ENCODE measurements around the gene TMEM185B.
"Not testable (repeated sequence)": the region's sequence is repeated elsewhere in the genome, so short reads cannot be mapped to it uniquely, and the experiment has no call there.

Gene TMEM185B

DNA sequence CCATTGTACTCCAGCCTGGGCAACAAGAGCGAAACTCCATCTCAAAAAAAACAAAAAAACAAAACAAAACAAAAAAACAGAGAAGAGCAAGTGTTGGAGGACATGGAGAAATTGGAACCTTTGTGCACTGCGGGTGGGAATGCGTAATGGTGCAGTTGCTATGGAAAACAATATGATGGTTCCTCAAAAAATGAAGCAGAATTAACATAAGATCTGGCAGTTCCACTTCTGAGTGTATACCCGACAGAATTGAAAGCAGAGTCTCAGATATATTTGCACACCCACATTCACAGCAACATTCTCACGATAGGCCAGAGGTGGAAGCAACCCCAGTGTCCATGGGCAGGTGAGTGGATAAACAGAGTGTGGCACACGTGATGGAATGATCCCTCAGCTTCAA is 18.5 kb upstream of the TMEM185B start:
- H3K4me1 Mint-ChIP-seq, result peaks cover 32% of the 10 kb centered on the region
- H3K4me3 Mint-ChIP-seq, result no peak overlapping the region
- ATAC-seq (no peak), DNase-seq (no peak)
- peaks cover 10 to 14% of the 10 kb centered on the region in 2 donors for H3K9me3 Mint-ChIP-seq
- peak overlapping the region in 1 of 2 donors; percentile 77 for H3K27ac Mint-ChIP-seq
- H3K27me3 Mint-ChIP-seq, result peaks cover 22% of the 10 kb centered on the region

GRCh38 chr2:120240901-120241429 is 17.8 kb upstream of the TMEM185B start:
- Mint-ChIP-seq H3K27ac (no peak overlapping the region), H3K4me3 (no peak overlapping the region)

GRCh38 chr2:120239488-120240287 is 16.5 kb upstream of the TMEM185B start:
- H3K4me3 Mint-ChIP-seq, result no peak overlapping the region
- ATAC-seq (no peak), DNase-seq (no peak)
- no peak overlapping the region for H3K27ac Mint-ChIP-seq
- peaks cover 10 to 12% of the 10 kb centered on the region in 2 donors for H3K9me3 Mint-ChIP-seq
- H3K4me1 Mint-ChIP-seq, result peaks cover 28% of the 10 kb centered on the region
- H3K27me3 Mint-ChIP-seq, result peaks cover 9% of the 10 kb centered on the region

More at GRCh38 chr2:120240901-120241429, 17.8 kb upstream of the TMEM185B start:
- no peak for ATAC-seq
- peaks cover 10 to 14% of the 10 kb centered on the region in 2 donors for H3K9me3 Mint-ChIP-seq
- no peak for DNase-seq
- peaks cover 28% of the 10 kb centered on the region for H3K4me1 Mint-ChIP-seq
- H3K27me3 Mint-ChIP-seq, result peaks cover 15% of the 10 kb centered on the region

GRCh38 chr2:120238728-120239487 is 15.7 kb upstream of the TMEM185B start:
- ATAC-seq (no peak), DNase-seq (no peak)
- Mint-ChIP-seq H3K27ac (no peak overlapping the region), H3K9me3 (peaks cover 3 to 5% of the 10 kb centered on the region in 2 donors), H3K27me3 (peaks cover 9% of the 10 kb centered on the region), H3K4me3 (no peak overlapping the region), H3K4me1 (peaks cover 34% of the 10 kb centered on the region)

- H3K4me1 Mint-ChIP-seq, result peaks cover 44% of the 10 kb centered on the region
These were observed 14.3 kb upstream of the TMEM185B start for GRCh38 chr2:120237491-120237902.

DNA sequence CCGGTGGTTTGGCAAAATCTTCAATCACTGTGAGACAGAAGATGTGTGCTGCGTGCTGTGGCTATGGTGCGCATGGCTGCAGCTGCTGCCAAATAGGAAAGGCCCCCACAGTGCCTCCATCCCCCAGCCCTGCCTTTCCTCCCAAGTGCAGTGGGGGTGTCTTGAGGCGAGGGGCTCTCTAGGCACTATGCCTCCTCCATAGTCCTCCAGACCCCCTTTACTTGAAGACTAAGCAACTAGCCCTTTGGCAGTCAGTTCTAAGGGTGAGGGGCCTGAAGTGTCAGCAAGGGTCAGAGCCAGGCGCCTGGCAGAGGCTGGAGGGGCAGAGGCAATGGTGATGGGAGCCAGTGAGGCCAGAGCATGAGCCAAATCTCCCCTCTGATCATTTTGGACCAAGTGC is 13.6 kb upstream of the TMEM185B start:
- no peak for DNase-seq
- Mint-ChIP-seq H3K4me1 (peaks cover 50% of the 10 kb centered on the region), H3K27ac (no peak overlapping the region), H3K4me3 (no peak overlapping the region), H3K9me3 (no peaks in the 10 kb centered on the region), H3K27me3 (peaks cover 9% of the 10 kb centered on the region)
- no peak for ATAC-seq

More at GRCh38 chr2:120237491-120237902, 14.3 kb upstream of the TMEM185B start:
- Mint-ChIP-seq H3K27ac (no peak overlapping the region), H3K4me3 (no peak overlapping the region), H3K9me3 (no peaks in the 10 kb centered on the region), H3K27me3 (peaks cover 9% of the 10 kb centered on the region)
- DNase-seq, result no peak
- ATAC-seq, result no peak

- Mint-ChIP-seq H3K9me3 (no peaks in the 10 kb centered on the region), H3K27ac (no peak overlapping the region), H3K4me1 (peaks cover 55% of the 10 kb centered on the region), H3K4me3 (no peak overlapping the region), H3K27me3 (peaks cover 9% of the 10 kb centered on the region)
- ATAC-seq, result no peak
- DNase-seq, result no peak
These were observed 13.1 kb upstream of the TMEM185B start for GRCh38 chr2:120236316-120236715.

DNA sequence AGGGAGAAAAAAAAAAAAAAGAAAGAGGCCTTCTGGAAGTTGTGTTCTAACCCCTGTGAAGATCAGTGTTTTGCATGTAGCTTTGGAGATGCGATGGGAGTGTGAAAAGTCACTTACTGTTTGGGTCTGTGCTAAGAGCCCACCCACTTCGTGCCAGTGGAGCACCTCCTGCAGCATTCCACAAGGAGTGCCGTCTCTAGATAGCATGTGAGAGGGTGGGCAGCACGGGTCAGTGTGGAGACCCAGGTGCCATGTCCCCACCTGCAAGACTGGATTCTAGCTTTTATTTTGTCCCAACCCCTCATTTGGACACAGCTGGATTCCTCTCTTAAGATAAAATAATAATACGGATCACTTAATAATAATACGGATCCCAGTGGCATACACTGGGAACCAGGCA is 12.5 kb upstream of the TMEM185B start:
- ATAC-seq (no peak), DNase-seq (no peak)
- no peak overlapping the region for H3K4me3 Mint-ChIP-seq
- H3K9me3 Mint-ChIP-seq, result no peaks in the 10 kb centered on the region
- H3K4me1 Mint-ChIP-seq, result peaks cover 61% of the 10 kb centered on the region
- peaks cover 9% of the 10 kb centered on the region for H3K27me3 Mint-ChIP-seq
- no peak overlapping the region for H3K27ac Mint-ChIP-seq

DNA sequence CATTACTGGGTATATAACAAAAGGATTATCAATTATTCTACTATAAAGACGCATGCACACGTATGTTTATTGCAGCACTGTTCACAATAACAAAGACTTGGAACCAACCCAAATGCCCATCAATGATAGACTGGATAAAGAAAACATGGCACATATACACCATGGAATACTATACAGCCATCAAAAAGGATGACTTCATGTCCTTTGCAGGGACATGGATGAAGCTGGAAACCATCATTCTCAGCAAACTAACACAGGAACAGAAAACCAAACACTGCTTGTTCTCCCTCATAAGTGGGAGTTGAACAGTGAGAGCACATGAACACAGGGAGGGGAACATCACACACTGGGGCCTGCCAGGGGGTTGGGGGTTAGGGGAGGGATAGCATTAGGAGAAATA is 12.0 kb upstream of the TMEM185B start:
- H3K27me3 Mint-ChIP-seq, H3K9me3 Mint-ChIP-seq, ATAC-seq, DNase-seq, H3K27ac Mint-ChIP-seq, H3K4me3 Mint-ChIP-seq: not testable (repeated sequence)
- H3K4me1 Mint-ChIP-seq, result peaks cover 66% of the 10 kb centered on the region

- peak overlapping the region in 1 of 2 donors; percentile 99 for H3K27ac Mint-ChIP-seq
- ATAC-seq (no peak), DNase-seq (no peak)
- H3K4me1 Mint-ChIP-seq, result peaks cover 70% of the 10 kb centered on the region
- peaks cover 9% of the 10 kb centered on the region for H3K27me3 Mint-ChIP-seq
- no peaks in the 10 kb centered on the region for H3K9me3 Mint-ChIP-seq
- H3K4me3 Mint-ChIP-seq, result peak overlapping the region; percentile 79 to 90
These were observed 10.1 kb upstream of the TMEM185B start for GRCh38 chr2:120233292-120233691.

DNA sequence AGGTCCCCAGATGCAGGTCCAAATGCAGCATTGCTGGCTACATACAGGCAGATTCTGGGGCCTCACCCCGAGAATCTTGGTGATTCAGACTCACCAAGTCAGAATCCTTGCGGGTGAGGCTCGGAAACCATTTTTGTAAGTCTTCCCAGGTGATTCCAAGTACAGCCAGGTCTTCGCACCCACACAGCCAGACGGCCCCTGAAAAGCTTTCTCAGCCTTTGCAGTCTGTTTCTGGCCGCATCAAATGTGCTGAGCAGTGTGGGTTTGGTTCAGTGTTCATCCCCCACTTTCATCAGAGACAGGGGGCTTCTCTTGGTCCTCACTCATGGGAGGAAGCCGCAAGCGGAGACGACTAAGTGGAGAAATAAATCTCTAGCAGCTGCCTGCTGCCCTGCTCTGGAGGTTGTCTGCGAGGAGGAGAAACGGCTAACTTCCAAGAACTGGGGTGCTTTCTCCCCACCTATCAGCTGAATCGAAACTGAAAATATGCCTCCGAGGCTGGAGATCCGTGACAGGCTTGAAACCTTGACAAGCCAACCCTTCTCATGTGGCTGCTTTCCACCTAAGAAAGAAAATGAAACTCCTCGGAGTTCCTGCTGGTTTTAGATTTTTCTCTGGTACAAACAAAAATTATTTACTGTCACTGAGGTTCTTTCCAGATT is 8.9 kb upstream of the TMEM185B start:
- Mint-ChIP-seq H3K27ac (peak overlapping the region; percentile 84 to 99), H3K4me3 (peak overlapping the region; percentile 79 to 90), H3K4me1 (peaks cover 71% of the 10 kb centered on the region), H3K27me3 (peaks cover 5% of the 10 kb centered on the region), H3K9me3 (no peaks in the 10 kb centered on the region)
- peak; percentile 74 to 85 for DNase-seq
- peak; percentile 91 for ATAC-seq

DNA sequence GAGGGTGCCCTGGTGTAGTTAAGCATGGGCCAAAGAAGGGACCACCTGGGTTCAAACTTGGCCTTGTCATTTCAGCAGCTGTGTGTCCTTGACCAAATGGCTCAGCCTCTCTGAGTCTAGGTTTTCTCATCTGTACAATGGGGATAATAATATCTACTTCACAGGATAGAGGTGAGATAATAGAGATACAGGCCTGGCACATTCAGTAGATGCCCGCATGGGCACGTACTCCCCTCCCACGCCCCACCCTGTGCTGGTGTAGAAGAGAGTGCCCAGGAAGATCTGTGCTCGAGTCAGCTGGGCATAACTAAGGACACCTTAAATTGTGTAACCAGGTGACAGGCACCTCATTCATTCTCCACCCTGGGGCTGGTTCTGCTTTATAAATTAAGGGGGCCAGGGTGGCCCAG is 8.4 kb upstream of the TMEM185B start:
- Mint-ChIP-seq H3K4me1 (peaks cover 73% of the 10 kb centered on the region), H3K27ac (peak overlapping the region; percentile 84 to 99), H3K9me3 (no peaks in the 10 kb centered on the region), H3K27me3 (no peaks in the 10 kb centered on the region), H3K4me3 (peak overlapping the region; percentile 79 to 90)
- no peak for DNase-seq
- peak; percentile 36 for ATAC-seq

GRCh38 chr2:120230515-120231471 is 7.6 kb upstream of the TMEM185B start:
- Mint-ChIP-seq H3K4me3 (peak overlapping the region; percentile 79 to 90), H3K27ac (peak overlapping the region; percentile 84 to 99), H3K27me3 (no peaks in the 10 kb centered on the region), H3K4me1 (peaks cover 81% of the 10 kb centered on the region), H3K9me3 (no peaks in the 10 kb centered on the region)
- DNase-seq (no peak), ATAC-seq (no peak)

DNA sequence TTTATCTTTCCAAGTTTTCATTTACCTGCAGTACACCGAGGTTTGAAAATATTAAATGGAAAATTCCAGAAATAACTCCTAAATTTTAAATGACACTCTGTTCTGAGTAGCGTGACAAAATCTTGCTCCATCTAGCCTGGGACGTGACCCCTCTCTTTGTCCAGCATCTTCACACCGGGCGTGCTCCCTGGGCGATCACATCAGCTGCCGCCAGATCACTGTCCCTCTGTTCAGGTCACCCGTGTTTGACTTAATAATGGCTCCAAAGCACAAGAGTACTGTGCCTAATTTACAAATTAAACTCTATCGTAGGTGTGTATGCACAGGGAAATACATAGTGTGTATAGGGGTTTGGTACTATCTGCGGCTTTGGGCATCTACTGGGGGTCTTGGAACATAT is 6.1 kb upstream of the TMEM185B start:
- Mint-ChIP-seq H3K27ac (no peak overlapping the region), H3K9me3 (no peaks in the 10 kb centered on the region), H3K27me3 (no peaks in the 10 kb centered on the region), H3K4me1 (peaks cover 91% of the 10 kb centered on the region), H3K4me3 (peak overlapping the region; percentile 5 to 48)
- ATAC-seq (no peak), DNase-seq (no peak)
